Stimulated activated CD8-positive, alpha-beta memory T cell treated with anti-CD3 and anti-CD28 coated beads, Interleukin-15, amount 100 ng/mL, for 1 hour (primary cell): Measurements from ENCODE around the gene DLGAP1.

Experiments
- DNase-seq: peaks from one replicate; pipeline ENCODE4 v3.0.0-alpha.2; 2020; ENCODE audit warnings: low read depth

Gene DLGAP1

DNA sequence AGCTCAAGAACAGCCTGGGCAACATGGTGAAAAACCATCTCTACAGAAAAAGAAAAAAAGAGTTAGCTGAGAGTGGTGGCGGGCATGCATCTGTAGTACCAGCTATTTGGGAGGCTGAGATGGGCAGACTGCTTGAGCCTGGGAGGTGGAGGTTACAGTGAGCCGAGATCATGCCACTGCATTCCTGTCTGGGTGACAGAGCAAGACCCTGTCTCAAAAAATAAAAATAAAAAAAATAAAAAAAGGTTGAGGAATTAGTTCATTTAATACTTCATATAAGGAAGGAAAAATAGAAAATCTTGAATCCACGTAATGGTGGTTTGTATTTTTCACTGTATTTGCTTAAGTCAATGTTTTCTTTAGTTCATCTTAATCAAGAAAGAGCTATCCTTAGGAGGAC is 763.4 kb downstream of the DLGAP1 start:
- no peak for DNase-seq

DNA sequence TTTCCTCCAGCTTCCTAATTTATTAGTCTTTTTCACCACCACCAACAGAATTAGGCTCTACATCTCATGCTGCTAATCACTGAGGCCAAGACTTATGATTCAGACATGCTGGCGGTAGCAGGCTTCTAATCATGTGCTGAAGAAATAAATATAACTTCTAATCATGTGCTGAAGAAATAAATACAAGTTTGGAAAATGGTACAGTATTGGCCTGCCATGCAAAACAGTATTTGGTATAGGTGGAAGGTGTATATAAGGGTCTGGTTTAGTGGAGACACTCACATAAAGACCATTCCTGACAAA is 764.4 kb downstream of the DLGAP1 start:
- no peak for DNase-seq

DNA sequence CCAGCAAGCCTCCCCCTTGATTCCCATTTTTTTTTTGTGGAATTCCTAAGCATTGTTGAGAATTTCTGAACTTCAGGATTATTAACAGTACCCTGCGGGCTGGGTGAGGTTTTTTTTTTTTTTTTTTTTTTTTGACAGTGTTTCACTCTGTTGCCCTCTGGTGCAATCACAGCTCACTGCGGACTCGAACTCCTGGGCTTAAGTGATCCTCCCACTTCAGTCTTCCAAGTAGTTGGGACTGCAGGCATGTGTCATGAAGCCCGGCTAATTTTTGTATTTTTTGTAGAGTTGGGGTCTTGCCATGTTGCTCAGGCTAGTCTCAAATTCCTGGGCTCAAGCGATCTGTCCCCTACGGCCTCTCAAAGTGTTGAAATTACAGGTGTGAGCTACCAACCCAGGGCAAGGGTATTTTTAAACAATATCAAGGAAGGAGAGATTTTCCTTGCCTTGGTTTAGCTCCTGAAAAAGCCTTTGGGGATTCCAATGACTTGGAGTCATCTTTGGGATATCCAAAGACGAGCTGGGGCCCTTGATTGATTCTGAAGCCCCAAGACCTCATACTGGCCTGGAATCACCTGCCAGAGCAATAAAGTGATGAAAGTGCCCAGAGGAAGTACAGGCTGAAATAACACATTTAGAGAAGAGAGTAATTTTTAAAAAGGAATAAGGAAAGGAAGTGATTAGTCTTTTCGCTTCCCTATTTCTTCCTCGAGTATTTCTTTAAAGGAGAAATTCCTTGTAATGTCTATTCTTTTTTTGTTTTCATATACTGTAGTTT is 764.9 kb downstream of the DLGAP1 start:
- no peak for DNase-seq

DNA sequence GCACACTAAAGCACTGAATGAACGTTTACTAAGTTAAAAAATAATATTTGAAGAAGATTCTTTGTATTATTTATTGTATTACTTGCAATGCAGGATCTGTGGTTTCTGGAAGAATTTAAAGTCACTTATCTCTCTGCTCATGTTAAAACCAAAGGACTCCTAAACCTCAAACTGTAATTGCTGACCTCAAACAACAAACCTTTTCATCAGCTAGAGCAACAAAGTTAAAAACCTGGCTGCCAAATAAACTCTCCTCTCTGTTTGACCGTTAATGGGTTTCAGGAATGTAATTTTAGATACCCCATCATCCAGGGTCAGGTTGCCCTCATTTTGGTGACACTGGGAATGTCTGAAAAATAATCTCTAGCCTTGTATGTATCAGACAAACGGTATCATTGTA is 766.0 kb downstream of the DLGAP1 start:
- DNase-seq: no peak

DNA sequence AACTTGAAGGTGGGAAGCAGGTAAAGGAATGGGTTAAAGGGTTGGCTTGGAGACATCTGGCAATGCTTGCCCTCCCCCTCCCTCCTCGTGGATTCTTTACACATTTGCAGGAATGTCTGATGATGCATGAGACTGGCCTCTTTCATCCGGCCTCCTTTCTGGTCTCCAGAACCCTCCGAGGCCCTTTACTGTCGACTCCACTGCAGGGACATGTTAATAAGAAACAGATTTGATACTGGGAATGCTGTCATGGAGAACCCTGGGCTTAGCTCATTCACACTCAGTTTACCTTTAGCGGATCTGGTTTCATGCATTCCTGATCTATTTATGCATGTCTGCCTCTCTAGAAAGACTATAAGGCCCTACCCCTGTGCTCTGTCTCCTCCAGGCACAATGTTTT is 766.4 kb downstream of the DLGAP1 start:
- no peak for DNase-seq

DNA sequence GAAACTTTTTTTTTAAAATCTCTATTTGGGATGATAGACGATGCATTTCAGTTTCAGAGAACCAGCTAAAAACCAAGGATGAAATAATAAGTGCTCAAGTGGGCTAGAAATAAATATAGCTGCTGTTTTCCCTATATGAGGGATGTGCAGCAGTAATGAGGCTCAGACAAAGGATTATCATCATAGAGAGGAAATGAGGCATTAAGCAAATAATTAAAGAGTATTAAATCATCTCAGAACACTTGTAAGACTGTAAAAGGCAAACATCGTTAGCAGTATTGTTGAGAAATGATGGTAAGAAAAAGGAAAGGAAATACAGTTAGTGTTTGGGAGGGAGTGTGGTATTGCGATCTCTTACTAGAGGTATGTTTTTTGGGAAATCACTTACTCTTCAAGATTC is 771.6 kb downstream of the DLGAP1 start:
- no peak for DNase-seq

DNA sequence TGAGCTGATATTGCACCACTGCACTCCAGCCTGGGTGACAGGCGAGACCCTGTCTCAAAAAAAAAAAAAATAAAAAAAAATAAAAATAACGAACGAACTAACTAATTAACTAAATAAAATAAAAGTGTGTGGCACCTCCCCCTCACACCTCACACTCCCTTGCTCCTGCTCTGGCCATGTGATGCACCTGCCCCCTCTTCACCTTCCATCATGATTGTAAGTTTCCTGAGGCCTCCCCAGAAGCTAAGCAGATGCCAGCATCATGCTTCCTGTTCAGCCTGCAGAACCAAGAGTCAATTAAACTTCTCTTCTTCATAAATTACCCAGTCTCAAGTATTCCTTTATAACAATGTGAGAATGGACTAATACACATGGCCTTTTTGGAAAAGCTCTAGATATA is 773.0 kb downstream of the DLGAP1 start:
- no peak for DNase-seq

DNA sequence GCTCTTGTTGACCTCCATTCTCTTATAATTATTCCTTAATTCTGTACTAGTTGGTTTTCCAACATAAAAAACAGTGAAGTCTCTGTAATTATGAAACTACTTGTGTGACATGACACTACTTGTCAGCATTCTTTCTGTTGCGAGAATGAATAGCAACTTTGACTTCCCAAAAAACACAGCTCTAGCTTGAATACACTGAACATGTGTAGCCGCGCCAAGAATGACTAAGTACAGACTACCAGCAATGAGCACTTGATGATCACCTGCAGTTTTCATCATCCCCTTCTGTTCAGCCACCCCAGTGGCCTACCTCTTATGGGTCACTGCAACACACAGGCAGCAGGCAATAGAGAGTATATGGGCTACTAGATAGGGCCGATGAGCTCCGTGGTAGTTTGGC is 775.9 kb downstream of the DLGAP1 start:
- no peak for DNase-seq

DNA sequence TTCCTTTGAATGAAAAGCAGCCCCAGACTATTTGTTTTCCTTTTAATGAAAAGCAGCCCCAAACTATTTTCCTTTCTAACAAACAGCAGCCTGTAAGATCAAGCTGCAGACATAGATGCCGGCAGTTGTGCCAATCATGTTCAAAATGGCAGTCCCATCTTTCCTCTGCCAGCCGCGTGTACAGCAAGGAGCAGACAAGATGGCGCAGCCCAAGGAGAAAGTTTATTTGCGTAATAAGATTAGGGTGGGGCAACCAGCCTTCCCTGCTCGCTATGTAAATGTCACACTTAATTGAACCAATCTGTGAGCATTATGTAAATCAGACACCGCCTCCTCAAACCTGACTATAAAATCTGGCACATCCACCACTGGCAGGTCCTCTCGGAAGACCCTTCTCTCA is 779.1 kb downstream of the DLGAP1 start:
- no peak for DNase-seq

DNA sequence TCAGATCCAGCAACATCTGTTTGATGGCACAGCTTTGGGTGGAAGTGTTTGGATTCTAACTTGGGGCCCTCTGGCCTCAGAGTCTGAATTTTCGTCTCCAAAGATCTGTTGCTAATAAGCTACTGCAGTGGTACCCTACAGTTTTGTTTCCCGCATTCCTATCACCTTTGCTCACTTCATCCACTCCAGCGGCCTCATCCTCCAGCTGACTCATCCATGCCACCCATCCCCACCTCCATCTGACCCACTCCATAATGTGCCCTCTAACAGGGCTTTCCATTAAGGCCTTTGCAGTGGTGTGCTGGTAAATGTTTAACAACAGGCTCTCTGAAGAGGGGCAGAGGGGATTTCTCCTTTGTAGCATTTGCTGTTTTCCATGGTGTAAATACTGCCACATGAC is 779.7 kb downstream of the DLGAP1 start:
- DNase-seq: no peak

DNA sequence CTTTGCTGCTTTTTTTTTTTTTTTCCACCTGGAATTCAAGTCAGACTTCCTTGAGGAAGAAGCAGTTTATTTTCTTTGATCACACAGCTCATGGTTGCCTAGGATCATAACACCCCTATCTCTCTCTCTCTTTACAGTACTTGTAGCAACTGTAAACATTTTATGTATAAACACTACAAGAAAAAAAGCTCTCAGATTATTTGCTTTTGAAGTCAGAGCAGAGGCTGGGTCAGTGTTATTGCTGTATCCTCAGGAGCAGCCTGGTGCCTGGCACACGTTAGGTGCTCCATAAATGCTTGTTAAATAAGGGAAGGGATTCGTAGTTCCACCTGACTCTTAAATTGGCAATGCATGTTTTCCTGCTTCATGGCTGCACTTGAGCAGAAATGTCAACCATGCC is 783.9 kb downstream of the DLGAP1 start:
- DNase-seq: no peak

DNA sequence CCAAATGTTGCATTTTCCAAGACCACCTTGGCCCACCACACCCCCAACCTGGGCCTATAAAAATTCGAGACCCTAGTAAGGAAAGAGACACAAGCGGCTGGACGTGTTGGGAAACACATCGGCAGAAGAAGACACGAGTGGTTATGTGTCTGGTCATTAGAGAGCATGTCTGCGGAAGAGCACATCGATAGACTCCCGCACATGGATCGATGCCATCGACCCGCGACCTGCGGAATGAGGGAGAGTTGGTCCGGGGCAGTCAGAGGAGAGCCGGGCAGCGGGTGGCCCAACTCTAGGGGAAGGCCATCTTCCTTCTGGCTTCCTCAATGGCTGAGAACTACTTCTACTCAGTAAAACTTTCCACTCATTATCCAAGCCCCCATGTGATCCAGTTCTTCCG is 785.7 kb downstream of the DLGAP1 start:
- no peak for DNase-seq

DNA sequence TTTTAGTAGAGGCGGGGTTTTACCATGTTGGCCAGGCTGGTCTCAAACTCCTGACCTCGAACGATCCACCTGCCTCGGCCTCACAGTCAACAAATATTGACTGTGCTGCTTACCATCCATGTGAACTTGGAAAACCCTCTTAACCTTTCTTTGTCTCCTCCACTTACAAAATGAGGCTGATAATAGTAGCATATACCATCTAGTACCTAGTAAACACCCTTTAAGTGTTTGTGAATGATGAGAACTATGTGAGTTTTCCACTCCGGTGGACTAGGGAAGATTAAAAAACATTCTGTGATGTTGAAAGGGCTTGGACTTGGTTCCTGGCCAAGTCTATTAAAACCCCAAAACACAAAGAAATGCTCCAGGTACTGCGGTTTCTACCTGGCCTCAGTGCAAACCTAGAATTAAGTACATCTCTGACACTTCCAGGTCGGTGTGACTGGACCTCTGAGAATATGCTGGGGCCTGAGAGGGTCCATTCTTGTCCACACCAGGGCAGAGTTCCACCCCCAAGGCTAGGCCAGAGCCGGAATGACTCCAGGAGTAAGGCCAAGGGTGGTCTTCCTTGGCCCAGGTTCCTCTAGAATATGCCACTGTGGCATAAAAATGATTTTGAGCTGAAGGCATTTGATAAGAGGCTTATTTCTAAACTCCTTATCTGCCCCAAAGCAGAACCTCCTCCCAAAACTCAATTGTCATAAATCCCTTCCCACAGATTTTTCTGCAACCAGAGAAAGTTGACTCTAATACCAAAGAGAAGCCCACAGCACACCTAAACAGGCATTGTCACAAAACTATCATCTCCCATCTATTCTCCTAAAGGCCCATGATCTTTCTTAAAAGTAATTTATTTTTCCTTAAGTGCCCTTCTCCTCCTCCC is 787.6 kb downstream of the DLGAP1 start:
- DNase-seq: no peak

DNA sequence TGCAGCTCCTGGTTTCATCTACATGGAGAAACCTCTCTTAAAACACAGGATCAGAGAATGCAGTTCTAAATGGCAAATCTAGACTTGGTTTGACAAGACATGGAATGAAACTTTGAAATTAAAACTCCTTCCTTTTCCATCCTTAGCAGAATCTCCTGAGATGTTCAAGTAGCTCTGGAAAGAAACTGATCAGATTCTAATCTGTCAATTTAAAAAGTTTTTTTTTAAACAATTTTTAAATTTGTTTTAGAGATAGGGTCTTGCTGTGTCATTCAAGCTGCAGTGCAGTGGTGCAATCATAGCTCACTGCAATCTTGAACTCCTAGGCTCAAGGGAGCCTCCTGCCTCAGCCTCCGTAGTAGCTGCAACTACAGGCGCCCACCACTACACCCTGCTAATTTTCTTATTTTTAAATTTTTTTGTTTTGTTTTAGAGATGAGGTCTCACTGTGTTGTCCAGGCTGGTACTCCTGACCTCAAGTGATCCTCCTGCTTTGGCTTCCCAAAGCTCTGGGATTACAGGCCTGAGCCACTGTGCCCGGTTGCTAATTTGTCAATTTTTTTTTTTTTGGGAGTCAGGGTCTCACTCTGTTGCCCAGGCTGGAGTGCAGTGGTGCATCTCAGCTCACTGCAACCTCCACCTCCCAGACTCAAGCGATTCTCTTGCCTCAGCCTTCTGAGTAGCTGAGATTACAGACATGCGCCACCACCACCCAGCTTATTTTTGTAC is 788.4 kb downstream of the DLGAP1 start:
- DNase-seq: no peak

DNA sequence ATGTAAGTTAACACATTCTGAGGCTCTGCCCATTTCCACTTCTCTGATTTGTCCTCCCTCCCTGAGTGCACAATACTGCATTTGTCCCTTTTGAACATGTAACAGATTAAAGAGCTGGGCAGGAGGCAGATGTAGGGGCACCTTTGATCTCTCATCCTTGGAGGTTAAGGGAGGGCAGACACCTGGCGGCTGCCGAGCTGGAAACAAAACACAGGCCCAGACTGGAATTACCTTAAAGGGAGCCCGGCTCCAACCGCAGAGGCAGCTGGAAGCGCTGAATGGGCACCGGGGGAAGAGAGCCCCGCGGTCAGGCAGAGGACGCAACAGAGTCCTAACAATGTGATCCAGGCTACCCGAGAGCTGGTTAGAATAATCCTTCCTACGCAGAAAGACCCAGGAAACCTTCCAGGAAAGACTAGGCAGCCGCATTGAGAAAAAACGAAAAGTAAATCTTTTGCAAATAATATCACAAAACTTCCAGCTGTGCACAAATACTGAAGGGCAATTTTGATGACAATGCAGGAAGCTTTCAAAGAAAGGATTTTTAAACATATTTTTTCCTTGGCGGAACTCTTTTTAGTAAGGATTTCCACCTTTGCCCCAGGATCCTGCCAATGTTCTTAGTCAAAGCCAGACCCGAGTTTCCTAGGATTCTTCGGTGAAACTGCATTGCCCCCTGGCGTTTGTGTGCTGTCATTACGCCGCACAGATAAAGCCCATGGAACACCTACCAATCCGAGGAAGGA is 789.2 kb downstream of the DLGAP1 start:
- peak; percentile 58 for DNase-seq

DNA sequence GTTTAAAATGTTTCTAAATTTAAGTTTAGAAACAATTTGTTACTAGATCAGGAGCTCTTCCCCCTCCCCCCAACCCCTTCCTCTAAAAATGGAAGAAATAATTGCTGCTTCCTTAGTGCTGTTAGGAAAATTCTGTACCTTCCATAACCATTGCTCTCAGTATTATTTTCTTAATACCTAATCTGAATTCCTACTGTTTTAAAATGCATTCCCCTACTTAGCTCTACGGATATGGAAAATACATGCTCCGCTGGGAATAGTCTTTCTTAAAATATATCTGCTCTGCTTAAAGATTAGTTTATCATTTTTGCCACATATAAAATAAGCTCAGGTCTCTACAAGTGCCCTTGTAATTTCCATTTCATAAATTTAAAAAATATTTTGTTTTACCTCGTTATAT is 789.9 kb downstream of the DLGAP1 start:
- DNase-seq: no peak

DNA sequence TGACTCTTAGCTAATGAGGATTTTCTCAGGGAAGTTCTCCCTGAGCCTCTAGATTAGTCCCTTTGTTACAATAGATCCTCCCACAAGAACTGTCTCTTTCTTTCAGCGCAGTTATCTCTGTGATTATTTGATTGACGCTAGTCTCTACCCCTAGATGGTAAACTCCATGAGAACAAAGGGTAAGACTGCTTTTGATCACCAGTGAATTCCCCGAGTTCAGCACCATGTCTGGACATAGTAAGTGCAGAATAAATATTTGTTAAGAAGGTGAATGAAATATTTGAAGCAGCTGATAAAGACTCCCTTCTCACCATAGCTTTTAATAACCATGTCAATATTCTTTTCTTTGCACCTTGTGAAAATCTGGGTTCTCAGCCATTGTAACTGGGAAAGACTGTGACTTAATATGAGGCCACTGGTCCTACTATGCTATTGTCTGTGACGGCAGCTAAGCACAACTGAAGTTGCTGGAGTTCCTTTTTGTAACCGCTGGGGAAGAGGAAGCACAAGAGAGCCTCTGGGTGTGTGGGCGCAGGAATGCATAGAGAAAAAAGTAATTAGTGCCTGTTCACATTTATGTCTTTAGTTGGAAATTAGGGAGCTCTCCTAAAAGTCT is 790.4 kb downstream of the DLGAP1 start:
- DNase-seq: no peak

DNA sequence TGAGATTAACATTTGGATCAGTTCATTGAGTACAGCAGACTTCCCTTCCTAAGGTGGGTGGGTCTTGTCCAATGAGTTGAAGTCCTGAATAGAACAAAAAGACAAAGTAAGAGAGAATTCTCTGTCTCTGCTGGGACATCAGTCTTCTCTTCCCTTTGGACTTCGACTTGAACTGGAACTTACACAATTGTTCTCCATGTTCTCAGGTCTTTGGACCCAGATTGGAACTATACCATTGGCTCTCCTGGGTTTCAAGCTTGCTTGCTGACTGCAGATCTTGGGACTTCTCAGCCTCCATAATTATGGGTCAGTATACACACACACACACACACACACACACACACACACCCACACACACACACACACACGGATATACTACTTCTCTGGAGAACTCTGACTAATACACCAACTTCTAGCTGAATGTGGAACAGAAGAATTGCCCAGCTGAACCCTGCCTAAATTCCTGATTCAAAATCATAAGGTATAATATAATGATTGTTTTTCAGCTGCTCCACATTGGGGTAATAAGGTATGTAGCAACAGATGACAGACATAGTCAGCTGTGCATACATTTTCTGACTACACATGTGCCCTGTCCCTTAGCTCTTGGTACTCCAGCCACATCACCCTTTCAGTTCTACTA is 791.1 kb downstream of the DLGAP1 start:
- DNase-seq: no peak

DNA sequence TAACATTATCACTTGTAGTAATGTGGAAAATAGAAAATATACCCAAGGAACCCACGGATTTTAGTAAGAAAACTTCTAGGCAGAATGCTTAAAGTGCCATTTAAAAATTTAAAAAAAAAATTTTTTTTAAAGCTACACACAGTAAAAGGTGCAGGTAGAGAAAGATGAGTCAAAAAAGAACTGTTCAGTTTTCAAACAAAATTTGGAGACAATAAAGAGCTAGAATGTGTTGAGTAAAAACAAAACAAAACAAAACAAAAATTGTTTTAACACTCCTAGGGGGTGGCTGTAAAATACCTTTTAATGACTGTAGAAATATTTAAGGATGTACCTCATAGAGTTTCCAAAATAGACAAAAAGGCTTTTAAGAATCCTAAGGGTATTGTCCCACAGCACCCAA is 793.1 kb downstream of the DLGAP1 start:
- DNase-seq: no peak

DNA sequence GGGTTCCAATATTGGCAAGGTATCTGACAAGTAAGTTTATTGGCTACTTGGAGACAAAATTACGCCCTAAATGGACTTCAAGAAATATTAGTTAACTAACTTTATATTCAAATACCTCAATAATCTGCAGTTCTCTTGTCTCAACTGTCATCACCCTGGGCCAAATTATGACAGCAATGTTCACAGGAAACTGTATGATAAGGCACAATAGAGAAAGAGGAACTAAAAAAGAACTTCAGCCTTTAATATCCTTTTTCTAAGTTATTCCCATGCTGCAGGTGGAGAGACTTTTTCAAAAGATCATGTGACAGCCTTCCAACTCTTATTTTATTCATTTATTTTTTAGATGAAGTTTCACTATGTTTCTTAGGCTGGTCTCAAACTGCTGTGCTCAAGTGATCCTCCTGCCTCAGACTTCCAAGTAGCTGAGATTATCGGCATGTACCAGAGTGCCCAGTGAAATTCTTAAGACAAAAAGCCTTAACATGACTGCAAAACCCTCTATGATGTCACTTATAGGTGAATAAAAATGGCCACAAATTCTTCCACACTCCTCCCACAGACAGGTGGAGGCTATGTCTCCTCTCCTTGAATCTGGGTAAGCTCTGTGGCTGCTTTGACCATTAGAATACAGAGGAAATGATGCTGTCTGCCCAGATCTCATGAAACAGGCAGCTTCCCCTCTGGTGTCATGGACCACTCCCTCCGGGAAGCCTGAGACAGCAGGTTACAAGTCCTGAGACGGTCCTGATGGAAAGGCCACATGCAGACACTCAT is 794.2 kb downstream of the DLGAP1 start:
- no peak for DNase-seq

DNA sequence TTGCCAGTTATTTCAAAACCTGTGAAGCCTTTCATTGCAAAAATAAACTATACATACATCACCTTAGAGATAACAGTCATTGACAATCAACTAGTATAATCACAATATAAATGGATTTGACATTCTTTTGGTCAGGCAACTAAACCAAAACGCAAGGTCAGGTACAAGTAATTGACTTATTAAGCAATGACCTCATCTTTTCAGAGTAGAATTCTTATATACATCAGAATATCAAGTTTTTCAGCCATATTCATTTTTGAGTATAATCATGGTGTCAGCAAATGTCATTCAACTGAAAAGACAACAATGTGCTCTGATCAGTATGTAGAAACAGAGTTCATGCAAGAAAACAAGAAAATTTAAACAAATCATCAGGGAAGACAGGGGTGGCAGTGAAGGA is 796.6 kb downstream of the DLGAP1 start:
- no peak for DNase-seq
